ENCODE measurements around the gene ZC2HC1C.

ZC2HC1C gene

GRCh38 chr14:75046899-75047298 is 22.5 kb upstream of the ZC2HC1C start:
- no peak for TF ChIP-seq CTCF (IDR thresholded peaks at IDR 0.05; ENCODE audit: low read depth, low read length)
- no peak for DNase-seq (ENCODE audit: extremely low read depth, low read depth)

- TF ChIP-seq CTCF (IDR thresholded peaks at IDR 0.05; ENCODE audit: low read depth, low read length) = no peak
- no peak for DNase-seq (ENCODE audit: extremely low read depth, low read depth)
Observed at GRCh38 chr14:75047506-75047905, 21.9 kb upstream of the ZC2HC1C start.

- DNase-seq (ENCODE audit: extremely low read depth, low read depth) = no peak
- no peak for TF ChIP-seq CTCF (IDR thresholded peaks at IDR 0.05; ENCODE audit: low read depth, low read length)
Observed at GRCh38 chr14:75048101-75048500, 21.3 kb upstream of the ZC2HC1C start.

GRCh38 chr14:75049136-75049535 is 20.3 kb upstream of the ZC2HC1C start:
- no peak for TF ChIP-seq CTCF (IDR thresholded peaks at IDR 0.05; ENCODE audit: low read depth, low read length)
- no peak for DNase-seq (ENCODE audit: extremely low read depth, low read depth)

GRCh38 chr14:75049731-75050201 is 19.7 kb upstream of the ZC2HC1C start:
- TF ChIP-seq CTCF (IDR thresholded peaks at IDR 0.05; ENCODE audit: low read depth, low read length) = no peak
- peak; percentile 93 for DNase-seq (ENCODE audit: extremely low read depth, low read depth)

GRCh38 chr14:75050852-75051555 is 18.4 kb upstream of the ZC2HC1C start, which contains the start of gene MLH3:
MLH3 (minus strand) TSS chr14:75051467; CDS start chr14:75049655, 1,812 bp downstream.
- DNase-seq (ENCODE audit: extremely low read depth, low read depth) = no peak
- no peak for TF ChIP-seq CTCF (IDR thresholded peaks at IDR 0.05; ENCODE audit: low read depth, low read length)

GRCh38 chr14:75051556-75051899 is 17.9 kb upstream of the ZC2HC1C start:
- DNase-seq (ENCODE audit: extremely low read depth, low read depth) = no peak

More at GRCh38 chr14:75051556-75051899, 17.9 kb upstream of the ZC2HC1C start:
- no peak for TF ChIP-seq CTCF (IDR thresholded peaks at IDR 0.05; ENCODE audit: low read depth, low read length)

Data from AG09319 (cell line).